B cell (primary cell): ENCODE measurements around the gene ZNF33A. TPM values are rescaled to one million over a fixed set of nuclear protein-coding genes. Genes with fewer than 3 reads are reported as not detected.

Source experiments
- ATAC-seq: fragments of 200-7000 bp; cut with Tn5 transposase; one replicate; pipeline ENCODE4 v1.10.0; 2021; ENCODE audit warnings: low read depth, mild to moderate bottlenecking, moderate number of reproducible peaks, moderate library complexity
- CTCF ChIA-PET: fragments of 350-600 bp; sonication (Branson Sonifier 250); formaldehyde crosslinking; loops from one replicate; lab custom pipeline; 2021; ENCODE audit warnings: antibody characterized with exemption, inconsistent platforms; lab: Charles Lee
- POLR2A ChIA-PET: fragments of 350-600 bp; sonication (Branson Sonifier 250); formaldehyde crosslinking; loops from one replicate; lab custom pipeline; 2021; ENCODE audit warnings: antibody characterized with exemption; lab: Charles Lee
- DNase-seq: peaks from one replicate; pipeline ENCODE4 v3.0.0; 2013
- H2AFZ ChIP-seq: 2 replicates; pipeline ENCODE4 v1.6.1; 2012; ENCODE audit warnings: mild to moderate bottlenecking, low read depth, low read length; ENCODE audit not compliant: insufficient read depth, poor library complexity, severe bottlenecking
- H3K27ac ChIP-seq, 2 donors: 1 replicate in 1 of 2; 2 replicates in 1 of 2; pipeline ENCODE4 v1.5.1; 2012 to 2013; ENCODE audit warnings: low read length in 2 of 2, mild to moderate bottlenecking in 2 of 2, moderate library complexity in 1 of 2
- H3K27me3 ChIP-seq, 4 experiments: fragments of 200-600 bp in 1 of 4; sonication (generic) in 1 of 4; replicated peaks in 1 of 4; 1 replicate in 2 of 4; 2 replicates in 2 of 4; pipeline versions ENCODE4 v1.6.1 to v1.7.0; 2013 to 2016; ENCODE audit warnings: low read length in 3 of 4, mild to moderate bottlenecking in 2 of 4, mixed read lengths in 1 of 4, moderate library complexity in 1 of 4; ENCODE audit not compliant: insufficient read depth in 4 of 4, control insufficient read depth in 3 of 4; ENCODE audit errors: control extremely low read depth in 1 of 4
- H3K36me3 ChIP-seq, 2 experiments: replicated peaks in 1 of 2; 1 replicate in 1 of 2; 2 replicates in 1 of 2; pipeline versions ENCODE4 v1.6.1 to v1.7.1; 2013; ENCODE audit warnings: low read length in 1 of 2; ENCODE audit not compliant: insufficient read depth in 2 of 2, control insufficient read depth in 1 of 2; ENCODE audit errors: control extremely low read depth in 1 of 2, extremely low read depth in 1 of 2
- H3K4me1 ChIP-seq, 2 donors: fragments of 200-600 bp in 1 of 2; sonication (generic) in 1 of 2; 1 replicate in 1 of 2; 2 replicates in 1 of 2; pipeline versions ENCODE4 v1.5.1 to v1.6.1; 2013 to 2017; ENCODE audit warnings: low read length in 2 of 2; ENCODE audit not compliant: control insufficient read depth in 2 of 2, insufficient read depth in 2 of 2
- H3K4me2 ChIP-seq: replicated peaks from 2 replicates; pipeline ENCODE3; 2012; ENCODE audit warnings: mild to moderate bottlenecking, low read depth, low read length; ENCODE audit not compliant: poor library complexity, severe bottlenecking
- H3K4me3 ChIP-seq, 5 experiments: fragments of 200-600 bp in 1 of 5; sonication (generic) in 1 of 5; 1 replicate in 3 of 5; 2 replicates in 2 of 5; pipeline versions ENCODE4 v1.5.1 to v1.7.0; 2011 to 2016; ENCODE audit warnings: low read length in 4 of 5, mild to moderate bottlenecking in 4 of 5, low read depth in 2 of 5, control low read depth in 1 of 5, moderate library complexity in 1 of 5; ENCODE audit not compliant: insufficient read depth in 1 of 5; ENCODE audit errors: control extremely low read depth in 1 of 5, extremely low read depth in 1 of 5
- H3K79me2 ChIP-seq: fragments of 200-600 bp; sonication (generic); one replicate; pipeline ENCODE4 v1.6.0; 2016; ENCODE audit warnings: low read length; ENCODE audit not compliant: control insufficient read depth, insufficient read depth
- H3K9ac ChIP-seq: fragments of 200-600 bp; sonication (generic); 2 replicates; pipeline ENCODE4 v1.6.1; 2017; ENCODE audit warnings: mild to moderate bottlenecking, low read length, moderate library complexity
- H3K9me3 ChIP-seq, 3 donors: one replicate each; pipeline versions ENCODE4 v1.6.1 to v1.7.1; 2013; ENCODE audit warnings: low read length in 2 of 3; ENCODE audit not compliant: control insufficient read depth in 2 of 3, insufficient read depth in 1 of 3; ENCODE audit errors: control extremely low read depth in 1 of 3
- H4K20me1 ChIP-seq: 2 replicates; pipeline ENCODE4 v1.6.0; 2012; ENCODE audit warnings: mild to moderate bottlenecking, low read length; ENCODE audit not compliant: insufficient read depth, control insufficient read depth, poor library complexity, severe bottlenecking
- H3K27ac Mint-ChIP-seq: one replicate; pipeline ENCODE4 v1.8.0; 2021; ENCODE audit warnings: mixed read lengths
- H3K27me3 Mint-ChIP-seq: one replicate; pipeline ENCODE4 v1.8.0; 2021; ENCODE audit warnings: mixed read lengths
- H3K4me1 Mint-ChIP-seq: one replicate; pipeline ENCODE4 v1.8.0; 2021; ENCODE audit warnings: mixed read lengths
- H3K4me3 Mint-ChIP-seq: one replicate; pipeline ENCODE4 v1.8.0; 2021; ENCODE audit warnings: mixed read lengths
- H3K9me3 Mint-ChIP-seq: one replicate; pipeline ENCODE4 v1.8.0; 2022; ENCODE audit warnings: mixed read lengths; ENCODE audit not compliant: insufficient read depth
- CTCF ChIP-seq: fragments of 200-600 bp; IDR thresholded peaks from one replicate; pipeline ENCODE4 v1.8.0; 2022; ENCODE audit warnings: antibody characterized with exemption, mild to moderate bottlenecking
- EZH2 ChIP-seq: IDR thresholded peaks from 2 replicates; pipeline ENCODE4 v1.6.1; 2012; ENCODE audit warnings: borderline replicate concordance, low read depth, mild to moderate bottlenecking, moderate library complexity, low read length; ENCODE audit not compliant: insufficient read depth, poor library complexity, severe bottlenecking
- WGBS: methylation state at CpG from one replicate; pipeline ENCODE4 v1.1.5; 2013; ENCODE audit warnings: missing lambda C conversion rate; ENCODE audit not compliant: insufficient coverage; 5-methylcytosine and 5-hydroxymethylcytosine counted together
- intact Hi-C: fragments of 100-400 bp; cut with micrococcal nuclease; formaldehyde crosslinking; loops from one replicate; pipeline ENCODE4 v1.10.0; 2022
- polyA plus RNA-seq: library from polyadenylated mRNA; depleted of rRNA; stranded (reverse); fragments of >200 nt; gene quantifications from 2 replicates; pipeline ENCODE4 v1.2.3, GENCODE V29; 2012
- total RNA-seq, 2 donors: library from RNA; stranded (reverse); fragments of 120-200 nt in 1 of 2; gene quantifications; 1 replicate in 1 of 2; 2 replicates in 1 of 2; pipeline versions ENCODE4 v1.2.3 to v1.2.4, GENCODE V29; 2013 to 2022

The ZNF33A gene
- total and polyA plus RNA-seq, 2 donors (not counting 1 experiment from before 2014, with no cell fraction given), result 20.3 to 86.6 TPM

DNA sequence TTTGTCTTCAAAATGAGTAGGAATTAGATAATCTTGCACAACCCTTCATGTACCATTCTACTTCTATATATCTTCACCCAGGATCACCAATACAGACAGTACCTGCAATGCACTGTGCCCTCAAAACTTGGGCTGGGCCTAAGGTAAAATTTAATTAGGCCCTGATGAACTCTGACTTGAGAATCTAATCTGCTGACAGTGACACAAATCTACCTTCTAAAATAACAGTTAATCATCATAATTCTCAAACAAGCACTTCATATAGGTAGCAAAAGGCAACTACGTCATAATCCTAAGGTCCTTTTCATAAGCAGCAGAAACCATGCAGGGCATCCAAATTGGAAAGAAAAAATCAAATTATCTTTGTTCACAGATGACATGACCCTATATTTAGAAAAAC, 38.1 kb upstream of the ZNF33A start:
- H3K27me3 Mint-ChIP-seq, result no peaks in the 10 kb centered on the region
- H3K4me2 ChIP-seq, result no peak overlapping the region
- ChIA-PET CTCF (interaction anchor here (0.7 kb wide), 1 partner anchor 1250 kb away, joined by 3 read pairs; no protein-coding TSS in a partner anchor), POLR2A (no interaction called here)
- DNase-seq, result no peak
- H4K20me1 ChIP-seq, result no peaks in the 10 kb centered on the region
- H3K79me2 ChIP-seq, result peaks cover 28% of the 10 kb centered on the region
- no peak for ATAC-seq
- no peak overlapping the region for H3K27ac ChIP-seq
- no peak overlapping the region for H2AFZ ChIP-seq
- no peak overlapping the region for H3K4me3 ChIP-seq
- no peak overlapping the region for H3K27ac Mint-ChIP-seq
- peaks cover 9 to 13% of the 10 kb centered on the region in 2 donors for H3K4me1 ChIP-seq
- peaks cover 0 to 3% of the 10 kb centered on the region in 2 experiments for H3K36me3 ChIP-seq
- intact Hi-C loops, result no loop called here
- WGBS, result no CpG with 5 or more reads among the region's 1 CpG
- peaks cover 17% of the 10 kb centered on the region for H3K4me1 Mint-ChIP-seq
- H3K27me3 ChIP-seq, result no peaks in the 10 kb centered on the region
- TF ChIP-seq EZH2 (no peak), CTCF (no peak)
- H3K9ac ChIP-seq, result no peak overlapping the region
- H3K9me3 ChIP-seq, result peaks cover 0 to 3% (median 2%) of the 10 kb centered on the region in 3 donors
- H3K4me3 Mint-ChIP-seq, result no peak overlapping the region
- no peaks in the 10 kb centered on the region for H3K9me3 Mint-ChIP-seq

DNA sequence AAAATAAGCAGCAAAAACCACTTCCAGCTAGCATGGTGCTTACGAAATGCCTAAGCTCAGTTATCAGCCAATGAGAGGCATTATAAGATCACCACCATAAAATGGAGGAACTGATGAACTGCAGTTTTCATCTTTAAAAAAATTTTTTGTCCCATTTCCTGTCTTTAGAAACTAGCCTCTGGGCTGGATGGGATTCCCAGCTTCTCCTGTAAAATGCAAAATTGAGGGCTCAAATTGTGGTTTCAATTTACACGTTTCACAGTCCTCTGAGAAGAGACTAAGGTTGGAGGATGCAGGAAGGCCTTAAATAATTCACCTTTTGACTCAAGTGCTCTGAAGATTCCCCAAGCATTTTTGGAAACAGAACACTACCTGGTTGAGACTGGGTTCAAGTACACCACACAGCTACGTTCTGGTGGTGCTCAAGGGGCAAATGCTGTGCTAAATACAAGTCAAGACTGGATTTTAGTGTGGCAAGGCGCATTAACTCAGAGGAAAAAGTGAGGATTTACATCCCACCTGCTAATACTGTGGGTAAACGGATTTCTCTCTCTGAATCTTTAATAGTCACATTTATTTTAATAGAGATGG, 35.0 kb upstream of the ZNF33A start:
- no peaks in the 10 kb centered on the region for H3K27me3 Mint-ChIP-seq
- DNase-seq (no peak), ATAC-seq (no peak)
- CTCF ChIA-PET, result interaction anchor here (0.6 to 2.8 kb wide), 5 partner anchors 25 to 186 kb away, joined by 3 to 31 read pairs (median 3); partner anchors contain the start of gene ZNF33A
- Histone ChIP-seq H3K9ac (peak overlapping the region; percentile 91), H3K79me2 (peaks cover 21% of the 10 kb centered on the region), H2AFZ (peak overlapping the region; percentile 95), H3K36me3 (peaks cover 0 to 1% of the 10 kb centered on the region in 2 experiments), H3K27ac (peak overlapping the region; percentile 88 to 94), H4K20me1 (no peaks in the 10 kb centered on the region), H3K4me2 (peak overlapping the region; percentile 83), H3K27me3 (no peaks in the 10 kb centered on the region), H3K4me3 (peak overlapping the region; percentile 62 to 84 (median 72)), H3K9me3 (no peaks in the 10 kb centered on the region), H3K4me1 (peaks cover 9 to 13% of the 10 kb centered on the region in 2 donors)
- H3K4me3 Mint-ChIP-seq, result peak overlapping the region; percentile 95
- 60% methylated on average over 1 of the region's 5 CpGs for WGBS
- intact Hi-C loops, result loop anchor here (5.0 kb wide), 1 partner anchor 382 kb away; no protein-coding TSS in a partner anchor
- peaks cover 17% of the 10 kb centered on the region for H3K4me1 Mint-ChIP-seq
- POLR2A ChIA-PET, result interaction anchor here (1.0 to 2.6 kb wide), 2 partner anchors 35 to 118 kb away, joined by 3 to 23 read pairs; partner anchors contain the start of gene ZNF33A
- no peaks in the 10 kb centered on the region for H3K9me3 Mint-ChIP-seq
- peak overlapping the region; percentile 99 for H3K27ac Mint-ChIP-seq
- no peak for TF ChIP-seq CTCF
- no peak for TF ChIP-seq EZH2
